Choroid plexus epithelial cell (primary cell): ENCODE results near the gene ADNP2.
A peak's percentile ranks its signal among the peaks of the same experiment; 100 is the strongest.

ENCODE experiments used
- DNase-seq: peaks from one replicate; pipeline ENCODE4 v3.0.0-alpha.2; 2010; ENCODE audit warnings: low read depth
- H3K4me3 ChIP-seq: 2 replicates; pipeline ENCODE4 v1.5.1; 2011; ENCODE audit warnings: low read depth, mild to moderate bottlenecking, control low read depth, low read length, moderate library complexity
- CTCF ChIP-seq: conservative IDR thresholded peaks from 2 replicates; pipeline ENCODE4 v1.5.1; 2011; ENCODE audit warnings: low read depth, mild to moderate bottlenecking, control low read depth, inconsistent platforms, low read length, moderate library complexity

The ADNP2 gene

GRCh38 chr18:80086281-80086680, 22.8 kb upstream of the ADNP2 start:
- no peak overlapping the region for H3K4me3 ChIP-seq
- no peak for TF ChIP-seq CTCF
- DNase-seq, result no peak

GRCh38 chr18:80088036-80088435, 21.0 kb upstream of the ADNP2 start:
- DNase-seq, result no peak
- no peak for TF ChIP-seq CTCF

GRCh38 chr18:80088823-80089222, 20.2 kb upstream of the ADNP2 start:
- no peak for DNase-seq
- no peak for TF ChIP-seq CTCF
- H3K4me3 ChIP-seq, result no peak overlapping the region

More at GRCh38 chr18:80088036-80088435, 21.0 kb upstream of the ADNP2 start:
- H3K4me3 ChIP-seq, result no peak overlapping the region

GRCh38 chr18:80095414-80095813, 13.6 kb upstream of the ADNP2 start:
- DNase-seq, result no peak
- TF ChIP-seq CTCF, result no peak
- H3K4me3 ChIP-seq, result no peak overlapping the region

- no peak overlapping the region for H3K4me3 ChIP-seq
- TF ChIP-seq CTCF, result no peak
- DNase-seq, result no peak
Measured at GRCh38 chr18:80096032-80096565, 13.0 kb upstream of the ADNP2 start.

- no peak overlapping the region for H3K4me3 ChIP-seq
- no peak for TF ChIP-seq CTCF
- DNase-seq, result no peak
Measured at GRCh38 chr18:80097201-80097600, 11.9 kb upstream of the ADNP2 start.

- TF ChIP-seq CTCF, result no peak
- peak; percentile 12 for DNase-seq
- no peak overlapping the region for H3K4me3 ChIP-seq
Measured at GRCh38 chr18:80103231-80103630, 5.8 kb upstream of the ADNP2 start.
